Effector memory CD4-positive, alpha-beta T cell (primary cell): ENCODE data around the gene RARG.
A peak's percentile ranks its signal among the peaks of the same experiment; 100 is the strongest.

Source experiments
- DNase-seq, 3 donors: peaks; one replicate each; pipeline ENCODE4 v3.0.0-alpha.2; 2020
- H3K27ac ChIP-seq: 2 replicates; pipeline ENCODE4 v1.7.0; 2013; ENCODE audit warnings: mild to moderate bottlenecking, low read length, moderate library complexity; ENCODE audit not compliant: insufficient read depth, poor library complexity, severe bottlenecking
- H3K27me3 ChIP-seq: replicated peaks from 2 replicates; pipeline ENCODE4 v1.7.0; 2013; ENCODE audit warnings: mild to moderate bottlenecking, low read length; ENCODE audit not compliant: insufficient read depth, control insufficient read depth, poor library complexity, severe bottlenecking
- H3K36me3 ChIP-seq: 2 replicates; pipeline ENCODE4 v1.7.0; 2013; ENCODE audit warnings: mild to moderate bottlenecking, low read length, moderate library complexity; ENCODE audit not compliant: control insufficient read depth, insufficient read depth
- H3K4me1 ChIP-seq: 2 replicates; pipeline ENCODE4 v1.7.0; 2013; ENCODE audit warnings: low read length, mild to moderate bottlenecking; ENCODE audit not compliant: control insufficient read depth, insufficient read depth, poor library complexity, severe bottlenecking
- H3K4me3 ChIP-seq: 2 replicates; pipeline ENCODE4 v1.7.0; 2013; ENCODE audit warnings: low read length, low read depth, mild to moderate bottlenecking; ENCODE audit not compliant: insufficient read depth, poor library complexity, severe bottlenecking
- H3K9me3 ChIP-seq: 2 replicates; pipeline ENCODE4 v1.7.0; 2013; ENCODE audit warnings: mild to moderate bottlenecking, low read length, moderate library complexity; ENCODE audit not compliant: control insufficient read depth

The RARG gene

GRCh38 chr12:53223389-53224060 lies 8.5 kb downstream of the RARG start:
- H3K36me3 ChIP-seq: peaks cover 3% of the 10 kb centered on the region
- H3K27me3 ChIP-seq: no peaks in the 10 kb centered on the region
- peak in 2 of 3 donors; percentile 45 to 47 for DNase-seq
- no peaks in the 10 kb centered on the region for H3K9me3 ChIP-seq
- peak overlapping the region; percentile 13 for H3K4me3 ChIP-seq
- H3K27ac ChIP-seq: peak overlapping the region; percentile 87
- peaks cover 50% of the 10 kb centered on the region for H3K4me1 ChIP-seq

GRCh38 chr12:53222806-53223261 lies 9.2 kb downstream of the RARG start:
- H3K27ac ChIP-seq: peak overlapping the region; percentile 87
- peaks cover 3% of the 10 kb centered on the region for H3K36me3 ChIP-seq
- peaks cover 56% of the 10 kb centered on the region for H3K4me1 ChIP-seq
- H3K9me3 ChIP-seq: no peaks in the 10 kb centered on the region
- H3K27me3 ChIP-seq: no peaks in the 10 kb centered on the region
- peak overlapping the region; percentile 11 for H3K4me3 ChIP-seq
- no peak for DNase-seq

- H3K27ac ChIP-seq: peak overlapping the region; percentile 87
Observed at GRCh38 chr12:53222170-53222721, 9.8 kb downstream of the RARG start.

GRCh38 chr12:53221203-53222080 lies 10.6 kb downstream of the RARG start:
- no peaks in the 10 kb centered on the region for H3K27me3 ChIP-seq
- peak overlapping the region; percentile 87 for H3K27ac ChIP-seq
- H3K36me3 ChIP-seq: no peaks in the 10 kb centered on the region
- peaks cover 63% of the 10 kb centered on the region for H3K4me1 ChIP-seq
- H3K4me3 ChIP-seq: peak overlapping the region; percentile 65
- no peaks in the 10 kb centered on the region for H3K9me3 ChIP-seq
- DNase-seq: peak; percentile 31 to 51 (median 33)

More at GRCh38 chr12:53222170-53222721, 9.8 kb downstream of the RARG start:
- H3K4me1 ChIP-seq: peaks cover 58% of the 10 kb centered on the region
- no peak for DNase-seq
- no peaks in the 10 kb centered on the region for H3K9me3 ChIP-seq
- H3K36me3 ChIP-seq: peaks cover 3% of the 10 kb centered on the region
- peak overlapping the region; percentile 65 for H3K4me3 ChIP-seq
- H3K27me3 ChIP-seq: no peaks in the 10 kb centered on the region

GRCh38 chr12:53220694-53221202 lies 11.3 kb downstream of the RARG start:
- no peaks in the 10 kb centered on the region for H3K9me3 ChIP-seq
- no peaks in the 10 kb centered on the region for H3K27me3 ChIP-seq
- H3K4me3 ChIP-seq: peak overlapping the region; percentile 78
- H3K36me3 ChIP-seq: no peaks in the 10 kb centered on the region
- peaks cover 66% of the 10 kb centered on the region for H3K4me1 ChIP-seq
- DNase-seq: peak; percentile 69 to 75 (median 74)
- H3K27ac ChIP-seq: peak overlapping the region; percentile 87

- DNase-seq: peak; percentile 55 to 65 (median 59)
- H3K36me3 ChIP-seq: peaks cover 5% of the 10 kb centered on the region
Observed at GRCh38 chr12:53219956-53220693, 11.9 kb downstream of the RARG start.

GRCh38 chr12:53219292-53219955 lies 12.6 kb downstream of the RARG start:
- Histone ChIP-seq H3K27me3 (no peaks in the 10 kb centered on the region), H3K9me3 (no peaks in the 10 kb centered on the region), H3K4me1 (peaks cover 62% of the 10 kb centered on the region), H3K27ac (peak overlapping the region; percentile 87), H3K4me3 (peak overlapping the region; percentile 78), H3K36me3 (peaks cover 12% of the 10 kb centered on the region)
- peak in 1 of 3 donors; percentile 26 for DNase-seq

More at GRCh38 chr12:53219956-53220693, 11.9 kb downstream of the RARG start:
- Histone ChIP-seq H3K4me1 (peaks cover 64% of the 10 kb centered on the region), H3K27ac (peak overlapping the region; percentile 87), H3K4me3 (peak overlapping the region; percentile 78), H3K9me3 (no peaks in the 10 kb centered on the region), H3K27me3 (no peaks in the 10 kb centered on the region)

- DNase-seq: no peak
- Histone ChIP-seq H3K4me3 (peak overlapping the region; percentile 78), H3K27ac (peak overlapping the region; percentile 87), H3K9me3 (no peaks in the 10 kb centered on the region), H3K36me3 (peaks cover 19% of the 10 kb centered on the region), H3K27me3 (no peaks in the 10 kb centered on the region), H3K4me1 (peaks cover 55% of the 10 kb centered on the region)
Observed at GRCh38 chr12:53218551-53219291, 13.3 kb downstream of the RARG start.
